ENCODE results near the gene FOXR1.
"Not testable (repeated sequence)": the region's sequence is repeated elsewhere in the genome, so short reads cannot be mapped to it uniquely, and the experiment has no call there.

FOXR1 gene

GRCh38 chr11:118984825-118985224 lies 13.3 kb downstream of the FOXR1 start:
- CTCF ChIA-PET = interaction anchor here (3.0 kb wide), 1 partner anchor 12 kb away, joined by 11 read pairs; the partner anchor contains the start of gene CENATAC
- POLR2A ChIA-PET = no interaction called here
- H3K4me3 ChIP-seq (ENCODE audit: low read depth, low read length) = no peak overlapping the region
- no peak for DNase-seq (ENCODE audit: low read depth, low spot score)
- no peak for TF ChIP-seq CTCF (IDR thresholded peaks at IDR 0.05; ENCODE audit: insufficient read depth, low read length, missing control alignments)

DNA sequence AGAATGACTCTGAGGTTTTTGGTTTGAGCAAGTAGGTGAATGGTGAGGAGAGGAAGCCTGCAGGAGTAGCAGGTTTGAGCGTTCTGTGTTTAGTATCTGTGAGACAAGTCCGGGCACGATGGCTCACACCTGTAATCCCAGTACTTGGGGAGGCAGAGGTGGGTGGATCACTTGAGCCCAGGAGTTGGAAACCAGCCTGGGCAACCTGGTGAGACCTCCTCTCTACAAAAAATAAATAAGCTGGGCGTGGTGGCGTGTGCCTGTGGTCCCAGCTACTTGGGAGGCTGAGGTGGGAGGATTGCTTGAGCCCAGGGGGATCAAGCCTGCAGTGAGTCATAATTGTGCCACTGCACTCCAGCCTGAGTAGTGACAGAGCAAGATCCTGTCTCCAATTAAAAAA lies 16.7 kb downstream of the FOXR1 start:
- CTCF ChIA-PET = interaction anchor here (1.5 kb wide), 1 partner anchor 298 kb away, joined by 5 read pairs; no protein-coding TSS in a partner anchor
- no peak overlapping the region for H3K4me3 ChIP-seq (ENCODE audit: low read depth, low read length)
- DNase-seq (ENCODE audit: low read depth, low spot score) = no peak
- TF ChIP-seq CTCF (IDR thresholded peaks at IDR 0.05; ENCODE audit: insufficient read depth, low read length, missing control alignments) = no peak
- POLR2A ChIA-PET = no interaction called here

- DNase-seq (ENCODE audit: low read depth, low spot score); H3K4me3 ChIP-seq (ENCODE audit: low read depth, low read length); CTCF ChIA-PET; POLR2A ChIA-PET: not testable (repeated sequence)
These were observed 20.0 kb downstream of the FOXR1 start for GRCh38 chr11:118991486-118992038.

DNA sequence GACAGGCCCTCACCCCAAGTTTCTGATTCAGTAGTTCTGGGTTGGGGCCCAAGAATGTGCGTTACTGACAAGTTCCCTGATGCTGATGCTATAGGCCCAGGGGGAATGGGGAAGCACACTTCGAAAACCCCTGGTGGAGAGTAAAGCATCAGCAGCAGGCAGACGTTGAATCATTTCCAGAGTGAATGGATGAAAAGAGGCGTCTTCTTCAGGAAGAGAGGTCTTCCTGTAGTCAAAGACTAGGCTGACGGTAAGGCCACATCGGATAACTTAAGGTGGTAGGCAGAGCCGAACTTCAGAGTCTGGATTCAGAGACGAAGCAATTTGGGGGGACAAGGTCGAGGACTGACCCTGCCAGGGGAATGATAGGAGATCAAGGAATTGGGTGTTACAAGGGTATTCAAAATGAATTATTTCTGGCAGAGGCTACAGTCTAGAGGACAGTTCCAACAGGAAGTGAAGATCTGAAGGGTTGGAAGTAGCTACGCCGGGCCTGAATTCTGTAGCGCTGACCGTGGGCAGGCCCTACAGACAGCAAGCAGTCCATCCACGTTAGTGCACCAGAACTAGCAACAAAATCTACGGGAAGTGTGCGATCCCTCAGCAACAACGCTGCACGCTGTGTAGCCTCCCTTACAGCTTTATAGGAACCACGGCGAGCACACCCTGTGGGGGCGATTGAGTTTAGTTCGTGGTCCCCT lies 25.5 kb downstream of the FOXR1 start:
- ChIA-PET POLR2A (interaction anchor here (1.2 to 1.6 kb wide), 2 partner anchors 71 to 74 kb away, joined by 3 read pairs; partner anchors contain the start of gene BCL9L), CTCF (interaction anchor here (0.7 to 3.5 kb wide), 10 partner anchors 11 to 308 kb away, joined by 3 to 11 read pairs (median 4); no protein-coding TSS in a partner anchor)
- TF ChIP-seq CTCF (IDR thresholded peaks at IDR 0.05; ENCODE audit: insufficient read depth, low read length, missing control alignments) = no peak
- no peak for DNase-seq (ENCODE audit: low read depth, low spot score)
- peak overlapping the region; percentile 67 for H3K4me3 ChIP-seq (ENCODE audit: low read depth, low read length)

- no peak for DNase-seq (ENCODE audit: low read depth, low spot score)
- CTCF ChIA-PET = interaction anchor here (0.7 to 3.5 kb wide), 10 partner anchors 10 to 309 kb away, joined by 3 to 11 read pairs (median 4); no protein-coding TSS in a partner anchor
- no peak for TF ChIP-seq CTCF (IDR thresholded peaks at IDR 0.05; ENCODE audit: insufficient read depth, low read length, missing control alignments)
- POLR2A ChIA-PET = interaction anchor here (0.9 to 1.6 kb wide), 3 partner anchors 18 to 75 kb away, joined by 3 read pairs; partner anchors contain the start of gene BCL9L
- peak within 1 kb of the TSS; percentile 67 for H3K4me3 ChIP-seq (ENCODE audit: low read depth, low read length)
These were observed 26.2 kb downstream of the FOXR1 start, which contains the start of gene CENATAC for GRCh38 chr11:118997627-118998387. Gene CENATAC, plus strand, starts transcription at chr11:118998138. Its CDS starts 60 bp downstream, at chr11:118998198.

GRCh38 chr11:118998388-118998717 lies 26.8 kb downstream of the FOXR1 start:
- POLR2A ChIA-PET = interaction anchor here (0.8 to 1.6 kb wide), 3 partner anchors 13 to 73 kb away, joined by 3 read pairs; partner anchors contain the start of gene BCL9L
- no peak for TF ChIP-seq CTCF (IDR thresholded peaks at IDR 0.05; ENCODE audit: insufficient read depth, low read length, missing control alignments)
- H3K4me3 ChIP-seq (ENCODE audit: low read depth, low read length) = peak overlapping the region; percentile 67
- CTCF ChIA-PET = interaction anchor here (1.1 to 3.5 kb wide), 5 partner anchors 9 to 309 kb away, joined by 3 to 11 read pairs (median 5); no protein-coding TSS in a partner anchor
- DNase-seq (ENCODE audit: low read depth, low spot score) = no peak

Measured in AG04449 (cell line).